Panc1 (cell line): ENCODE data around the gene DECR2. TPM values are rescaled to one million over a fixed set of nuclear protein-coding genes. Genes with fewer than 3 reads are reported as not detected.

Source experiments
- ATAC-seq: fragments of 200-7000 bp; cut with Tn5 transposase; 2 replicates; pipeline ENCODE4 v1.9.1; 2020; ENCODE audit warnings: mild to moderate bottlenecking, moderate library complexity
- BruUV-seq: library from RNA; stranded (reverse); fragments of 400-500 nt; replicated peaks from 2 replicates; lab custom pipeline; 2021; lab: Mats Ljungman, UMichigan
- CTCF ChIA-PET: fragments of 300-600 bp; sonication (Branson Sonifier 250); formaldehyde crosslinking; loops from one replicate; lab custom pipeline; 2022; ENCODE audit warnings: antibody characterized with exemption; lab: Charles Lee
- POLR2A ChIA-PET: fragments of 300-600 bp; sonication (Branson Sonifier 250); formaldehyde crosslinking; loops from one replicate; lab custom pipeline; 2022; ENCODE audit warnings: antibody characterized with exemption; lab: Charles Lee
- DNase-seq: peaks from one replicate; pipeline ENCODE4 v3.0.0-alpha.2; 2010; ENCODE audit warnings: low read depth, low spot score
- H3K27ac ChIP-seq: 2 replicates; pipeline ENCODE4 v1.5.1; 2011; ENCODE audit warnings: mild to moderate bottlenecking, low read length, inconsistent platforms
- H3K27me3 ChIP-seq: fragments of 200-500 bp; sonication (Bioruptor generic); 2 replicates; pipeline ENCODE4 v1.6.0; 2014; ENCODE audit warnings: low read length, inconsistent platforms; ENCODE audit not compliant: control insufficient read depth, insufficient read depth
- H3K36me3 ChIP-seq: fragments of 200-500 bp; sonication (Bioruptor generic); 2 replicates; pipeline ENCODE4 v1.5.1; 2014; ENCODE audit warnings: inconsistent platforms, mild to moderate bottlenecking, low read length, moderate library complexity; ENCODE audit not compliant: control insufficient read depth, insufficient read depth
- H3K4me1 ChIP-seq: 2 replicates; pipeline ENCODE4 v1.5.1; 2011; ENCODE audit warnings: inconsistent platforms, mild to moderate bottlenecking, low read length, moderate library complexity; ENCODE audit not compliant: control insufficient read depth, insufficient read depth
- H3K4me3 ChIP-seq, 2 experiments: 2 replicates each; pipeline ENCODE4 v1.5.1; 2011 to 2012; ENCODE audit warnings: low read depth in 2 of 2, low read length in 2 of 2, mild to moderate bottlenecking in 2 of 2, inconsistent platforms in 1 of 2, moderate library complexity in 1 of 2
- H3K9me3 ChIP-seq: fragments of 200-500 bp; sonication (Bioruptor generic); 2 replicates; pipeline ENCODE4 v1.5.1; 2014; ENCODE audit warnings: low read depth, mild to moderate bottlenecking, inconsistent platforms, low read length, moderate library complexity; ENCODE audit not compliant: control insufficient read depth, insufficient read depth
- POLR2AphosphoS5 ChIP-seq: IDR thresholded peaks from 2 replicates; pipeline ENCODE4 v1.6.1; 2012; ENCODE audit warnings: mild to moderate bottlenecking, low read depth, low read length, moderate library complexity
- SIN3A ChIP-seq: IDR thresholded peaks from 2 replicates; pipeline ENCODE4 v1.6.1; 2012; ENCODE audit warnings: low read depth, mild to moderate bottlenecking, low read length, moderate library complexity, borderline replicate concordance; ENCODE audit not compliant: insufficient read depth
- TCF7L2 ChIP-seq: IDR thresholded peaks from 2 replicates; pipeline ENCODE4 v1.6.1; 2011; ENCODE audit warnings: mild to moderate bottlenecking, low read depth, low read length, inconsistent platforms
- in situ Hi-C: cut with HindIII; loops from 2 replicates; pipeline ENCODE4 v1.10.0; 2016; ENCODE audit warnings: low sequenced_read_pairs, low pct_unique_long_range_greater_than_20kb
- intact Hi-C: fragments of 100-400 bp; cut with micrococcal nuclease; formaldehyde crosslinking; loops from one replicate; pipeline ENCODE4 v1.10.0; 2022; ENCODE audit not compliant: unreplicated experiment
- total RNA-seq: library from RNA; stranded (reverse); gene quantifications from one replicate; pipeline ENCODE4 v1.2.1, GENCODE V29; 2021; ENCODE audit not compliant: unreplicated experiment
- TF ChIP-seq, protein P1 (sequence below), 2 experiments: IDR thresholded peaks; 2 replicates each; pipeline ENCODE4 v1.6.1; 2011 to 2012; ENCODE audit warnings: low read depth in 2 of 2, control low read depth in 1 of 2, low read length in 1 of 2, mild to moderate bottlenecking in 1 of 2, moderate library complexity in 1 of 2; ENCODE audit not compliant: insufficient read depth in 1 of 2
- TF ChIP-seq, protein P2 (sequence below): fragments of 450-650 bp; IDR thresholded peaks from 2 replicates; pipeline ENCODE4 v1.5.1; 2017; ENCODE audit warnings: mild to moderate bottlenecking

DECR2 gene
- total RNA-seq, 1 experiment from 2014 or later, result 92.7 TPM

- no peaks in the 10 kb centered on the region for H3K27me3 ChIP-seq
- H3K27ac ChIP-seq, result no peak overlapping the region
- CTCF ChIA-PET, result no interaction called here
- ATAC-seq (no peak), DNase-seq (no peak)
- POLR2A ChIA-PET, result interaction anchor here (0.5 kb wide), 1 partner anchor 15 kb away, joined by 6 read pairs; no protein-coding TSS in a partner anchor
- in situ Hi-C loops, result no loop called here
- H3K4me3 ChIP-seq, result no peak overlapping the region
- intact Hi-C loops, result no loop called here
- BruUV-seq, result no TSS peak
- no peaks in the 10 kb centered on the region; the same call in 1 of the 2 replicates for H3K36me3 ChIP-seq
- no peaks in the 10 kb centered on the region for H3K9me3 ChIP-seq
- TF ChIP-seq SIN3A, result no peak
- no peak for TF ChIP-seq POLR2AphosphoS5
- TF ChIP-seq, protein P1, sequence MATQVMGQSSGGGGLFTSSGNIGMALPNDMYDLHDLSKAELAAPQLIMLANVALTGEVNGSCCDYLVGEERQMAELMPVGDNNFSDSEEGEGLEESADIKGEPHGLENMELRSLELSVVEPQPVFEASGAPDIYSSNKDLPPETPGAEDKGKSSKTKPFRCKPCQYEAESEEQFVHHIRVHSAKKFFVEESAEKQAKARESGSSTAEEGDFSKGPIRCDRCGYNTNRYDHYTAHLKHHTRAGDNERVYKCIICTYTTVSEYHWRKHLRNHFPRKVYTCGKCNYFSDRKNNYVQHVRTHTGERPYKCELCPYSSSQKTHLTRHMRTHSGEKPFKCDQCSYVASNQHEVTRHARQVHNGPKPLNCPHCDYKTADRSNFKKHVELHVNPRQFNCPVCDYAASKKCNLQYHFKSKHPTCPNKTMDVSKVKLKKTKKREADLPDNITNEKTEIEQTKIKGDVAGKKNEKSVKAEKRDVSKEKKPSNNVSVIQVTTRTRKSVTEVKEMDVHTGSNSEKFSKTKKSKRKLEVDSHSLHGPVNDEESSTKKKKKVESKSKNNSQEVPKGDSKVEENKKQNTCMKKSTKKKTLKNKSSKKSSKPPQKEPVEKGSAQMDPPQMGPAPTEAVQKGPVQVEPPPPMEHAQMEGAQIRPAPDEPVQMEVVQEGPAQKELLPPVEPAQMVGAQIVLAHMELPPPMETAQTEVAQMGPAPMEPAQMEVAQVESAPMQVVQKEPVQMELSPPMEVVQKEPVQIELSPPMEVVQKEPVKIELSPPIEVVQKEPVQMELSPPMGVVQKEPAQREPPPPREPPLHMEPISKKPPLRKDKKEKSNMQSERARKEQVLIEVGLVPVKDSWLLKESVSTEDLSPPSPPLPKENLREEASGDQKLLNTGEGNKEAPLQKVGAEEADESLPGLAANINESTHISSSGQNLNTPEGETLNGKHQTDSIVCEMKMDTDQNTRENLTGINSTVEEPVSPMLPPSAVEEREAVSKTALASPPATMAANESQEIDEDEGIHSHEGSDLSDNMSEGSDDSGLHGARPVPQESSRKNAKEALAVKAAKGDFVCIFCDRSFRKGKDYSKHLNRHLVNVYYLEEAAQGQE (IDR thresholded peaks at IDR 0.05; ENCODE audit: insufficient read depth in 1 of 2, low read depth in 2 of 2, low read length in 1 of 2), result no peak
- TF ChIP-seq, protein P2, sequence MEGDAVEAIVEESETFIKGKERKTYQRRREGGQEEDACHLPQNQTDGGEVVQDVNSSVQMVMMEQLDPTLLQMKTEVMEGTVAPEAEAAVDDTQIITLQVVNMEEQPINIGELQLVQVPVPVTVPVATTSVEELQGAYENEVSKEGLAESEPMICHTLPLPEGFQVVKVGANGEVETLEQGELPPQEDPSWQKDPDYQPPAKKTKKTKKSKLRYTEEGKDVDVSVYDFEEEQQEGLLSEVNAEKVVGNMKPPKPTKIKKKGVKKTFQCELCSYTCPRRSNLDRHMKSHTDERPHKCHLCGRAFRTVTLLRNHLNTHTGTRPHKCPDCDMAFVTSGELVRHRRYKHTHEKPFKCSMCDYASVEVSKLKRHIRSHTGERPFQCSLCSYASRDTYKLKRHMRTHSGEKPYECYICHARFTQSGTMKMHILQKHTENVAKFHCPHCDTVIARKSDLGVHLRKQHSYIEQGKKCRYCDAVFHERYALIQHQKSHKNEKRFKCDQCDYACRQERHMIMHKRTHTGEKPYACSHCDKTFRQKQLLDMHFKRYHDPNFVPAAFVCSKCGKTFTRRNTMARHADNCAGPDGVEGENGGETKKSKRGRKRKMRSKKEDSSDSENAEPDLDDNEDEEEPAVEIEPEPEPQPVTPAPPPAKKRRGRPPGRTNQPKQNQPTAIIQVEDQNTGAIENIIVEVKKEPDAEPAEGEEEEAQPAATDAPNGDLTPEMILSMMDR, result no peak
- no peak for TF ChIP-seq TCF7L2
- peaks cover 17% of the 10 kb centered on the region for H3K4me1 ChIP-seq
Observed at GRCh38 chr16:373020-373598, 28.6 kb upstream of the DECR2 start.

DNA sequence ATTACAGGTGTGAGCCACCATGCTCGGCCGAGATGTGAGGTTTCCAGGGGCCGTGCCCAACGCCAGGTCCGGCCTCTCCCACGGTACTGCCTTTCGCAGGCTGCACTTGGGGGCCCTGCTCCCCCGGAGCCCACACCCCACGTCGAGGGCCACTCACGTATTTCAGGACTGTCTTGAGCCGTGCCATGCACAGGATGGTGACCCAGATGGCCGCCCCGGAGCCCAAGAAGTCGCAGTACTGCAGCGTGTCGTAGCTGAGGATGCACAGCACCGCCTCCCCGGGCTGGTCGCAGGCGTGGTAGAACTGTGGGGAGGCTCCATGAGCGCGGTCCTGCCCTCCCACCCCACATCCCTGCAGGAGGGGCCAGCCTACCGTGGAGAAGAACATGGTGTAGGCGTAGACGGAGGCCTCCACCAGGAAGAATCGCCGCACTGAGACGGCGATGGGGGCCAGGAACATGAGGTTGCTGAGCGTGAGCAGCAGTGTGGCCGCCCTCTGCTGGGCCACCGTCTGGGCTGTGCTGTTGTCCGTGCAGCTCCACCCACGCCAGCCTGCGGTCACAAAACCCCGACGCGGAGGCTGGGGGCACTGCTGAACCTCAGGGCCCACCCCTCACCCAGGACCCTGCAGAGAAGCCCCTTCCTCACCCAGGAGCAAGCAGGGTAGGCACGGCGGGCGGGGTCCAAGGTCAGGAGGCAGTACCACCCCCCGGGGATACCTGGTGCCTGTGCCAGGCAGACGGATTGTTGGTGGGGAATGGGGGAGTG lies 27.7 kb upstream of the DECR2 start:
- intact Hi-C loops (no loop called here), in situ Hi-C loops (no loop called here)
- no peak for ATAC-seq
- no peak for TF ChIP-seq TCF7L2
- TF ChIP-seq SIN3A, result no peak
- TF ChIP-seq, protein P2, result no peak
- TF ChIP-seq, protein P1 (IDR thresholded peaks at IDR 0.05; ENCODE audit: insufficient read depth in 1 of 2, low read depth in 2 of 2, low read length in 1 of 2), result no peak
- TF ChIP-seq POLR2AphosphoS5, result no peak
- no peaks in the 10 kb centered on the region for H3K27me3 ChIP-seq
- H3K27ac ChIP-seq, result no peak overlapping the region
- H3K4me3 ChIP-seq, result no peak overlapping the region
- no TSS peak for BruUV-seq
- H3K9me3 ChIP-seq, result no peaks in the 10 kb centered on the region
- no peaks in the 10 kb centered on the region for H3K36me3 ChIP-seq
- H3K4me1 ChIP-seq, result peaks cover 19% of the 10 kb centered on the region
- ChIA-PET CTCF (no interaction called here), POLR2A (no interaction called here)
- DNase-seq, result no peak
